HepG2 (cell line): ENCODE measurements around the gene MYD88.

Source experiments
- FOXA3 ChIP-seq: IDR thresholded peaks from 2 replicates; pipeline ENCODE4 v1.6.1; 2016; ENCODE audit warnings: missing genetic modification reagents, missing compliant biosample characterization
- POGZ ChIP-seq: sonication (generic); formaldehyde crosslinking; IDR thresholded peaks from 2 replicates; pipeline ENCODE4 v1.4.0; 2020; ENCODE audit warnings: mild to moderate bottlenecking, missing genetic modification reagents
- TBP ChIP-seq: sonication (generic); formaldehyde crosslinking; IDR thresholded peaks from 2 replicates; pipeline ENCODE4 v1.5.0; 2020; ENCODE audit warnings: missing genetic modification reagents
- TF ChIP-seq, protein P1 (sequence below): sonication (generic); formaldehyde crosslinking; IDR thresholded peaks from 2 replicates; pipeline ENCODE4 v1.5.0; 2020; ENCODE audit warnings: mild to moderate bottlenecking, missing genetic modification reagents, moderate library complexity

DNA sequence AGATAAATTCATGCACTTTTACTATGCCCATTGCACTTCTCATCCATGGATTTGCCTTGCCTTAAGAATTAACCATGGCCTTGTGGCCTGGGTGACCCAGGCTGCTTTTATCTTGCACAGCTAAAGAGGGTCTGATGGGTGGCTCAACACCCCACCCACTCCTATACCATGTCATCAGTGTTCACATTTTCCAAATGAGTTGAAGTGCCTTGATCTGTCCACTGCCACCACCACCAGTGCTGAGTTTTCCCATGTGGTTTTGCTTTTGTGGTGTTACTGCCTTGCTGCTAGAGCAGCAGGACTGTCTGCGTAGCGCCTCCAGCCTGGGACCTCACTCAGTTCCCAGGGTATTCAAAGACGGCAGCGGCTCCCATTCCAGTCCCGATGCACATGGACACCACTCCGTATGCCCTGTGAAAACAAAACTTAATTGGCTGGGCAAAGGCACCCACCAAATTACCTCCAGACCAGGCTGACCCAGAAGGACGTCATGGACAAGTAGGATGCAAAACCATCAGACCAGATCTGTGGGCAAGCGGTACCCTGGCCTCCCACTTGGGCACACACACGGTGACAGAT is 15.7 kb upstream of the MYD88 start:
- no peak for TF ChIP-seq TBP
- TF ChIP-seq FOXA3 (CRISPR knock-in tag), result no peak
- no peak for TF ChIP-seq POGZ (CRISPR knock-in tag)
- TF ChIP-seq, protein P1, sequence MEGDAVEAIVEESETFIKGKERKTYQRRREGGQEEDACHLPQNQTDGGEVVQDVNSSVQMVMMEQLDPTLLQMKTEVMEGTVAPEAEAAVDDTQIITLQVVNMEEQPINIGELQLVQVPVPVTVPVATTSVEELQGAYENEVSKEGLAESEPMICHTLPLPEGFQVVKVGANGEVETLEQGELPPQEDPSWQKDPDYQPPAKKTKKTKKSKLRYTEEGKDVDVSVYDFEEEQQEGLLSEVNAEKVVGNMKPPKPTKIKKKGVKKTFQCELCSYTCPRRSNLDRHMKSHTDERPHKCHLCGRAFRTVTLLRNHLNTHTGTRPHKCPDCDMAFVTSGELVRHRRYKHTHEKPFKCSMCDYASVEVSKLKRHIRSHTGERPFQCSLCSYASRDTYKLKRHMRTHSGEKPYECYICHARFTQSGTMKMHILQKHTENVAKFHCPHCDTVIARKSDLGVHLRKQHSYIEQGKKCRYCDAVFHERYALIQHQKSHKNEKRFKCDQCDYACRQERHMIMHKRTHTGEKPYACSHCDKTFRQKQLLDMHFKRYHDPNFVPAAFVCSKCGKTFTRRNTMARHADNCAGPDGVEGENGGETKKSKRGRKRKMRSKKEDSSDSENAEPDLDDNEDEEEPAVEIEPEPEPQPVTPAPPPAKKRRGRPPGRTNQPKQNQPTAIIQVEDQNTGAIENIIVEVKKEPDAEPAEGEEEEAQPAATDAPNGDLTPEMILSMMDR (CRISPR knock-in tag), result no peak
